GM12874 (cell line): Measurements from ENCODE around the gene MRPL33.

Experiments used
- CTCF ChIP-seq: IDR thresholded peaks from 2 replicates; pipeline ENCODE4 v1.5.1; 2011; ENCODE audit warnings: low read depth, mild to moderate bottlenecking, control low read depth, low read length, moderate library complexity; ENCODE audit not compliant: insufficient read depth

The MRPL33 gene

GRCh38 chr2:27808418-27808817 is 36.9 kb downstream of the MRPL33 start:
- no peak for TF ChIP-seq CTCF

- no peak for TF ChIP-seq CTCF
These were observed 37.5 kb downstream of the MRPL33 start for GRCh38 chr2:27808984-27809383.

- no peak for TF ChIP-seq CTCF
These were observed 38.3 kb downstream of the MRPL33 start for GRCh38 chr2:27809761-27810241.

GRCh38 chr2:27810455-27810854 is 38.9 kb downstream of the MRPL33 start:
- TF ChIP-seq CTCF: no peak

GRCh38 chr2:27811768-27812167 is 40.2 kb downstream of the MRPL33 start:
- TF ChIP-seq CTCF: no peak

GRCh38 chr2:27814758-27815157 is 43.2 kb downstream of the MRPL33 start:
- TF ChIP-seq CTCF: no peak

- no peak for TF ChIP-seq CTCF
These were observed 44.4 kb downstream of the MRPL33 start for GRCh38 chr2:27815860-27816438.
